Heart left ventricle (tissue), 16 donors: ENCODE results near the gene ZBTB46. TPM values are rescaled to one million over a fixed set of nuclear protein-coding genes. Genes with fewer than 3 reads are reported as not detected.

Experiments
- ATAC-seq, 4 donors: fragments of 200-7000 bp; cut with Tn5 transposase; one replicate each; pipeline ENCODE4 v1.9.1; 2020 to 2022; ENCODE audit warnings: moderate library complexity in 4 of 4, mild to moderate bottlenecking in 3 of 4, moderate number of reproducible peaks in 1 of 4
- DNase-seq, 5 donors: peaks; one replicate each; pipeline ENCODE4 v3.0.0-alpha.2; 2020
- H3K27ac ChIP-seq, 12 donors: fragments of 200-600 bp; sonication (generic) in 4 of 12; one replicate each; pipeline versions ENCODE4 v1.5.0 to v1.8.0; 2016 to 2022; ENCODE audit warnings: mild to moderate bottlenecking in 2 of 12
- H3K27me3 ChIP-seq, 9 donors: fragments of 200-600 bp; sonication (generic) in 2 of 9; one replicate each; pipeline versions ENCODE4 v1.5.1 to v1.8.0; 2016 to 2022; ENCODE audit warnings: mild to moderate bottlenecking in 3 of 9
- H3K36me3 ChIP-seq, 9 donors: fragments of 200-600 bp; sonication (generic) in 2 of 9; one replicate each; pipeline versions ENCODE4 v1.5.0 to v1.8.0; 2018 to 2022; ENCODE audit warnings: mild to moderate bottlenecking in 2 of 9
- H3K4me1 ChIP-seq, 12 donors: fragments of 200-600 bp; sonication (generic) in 4 of 12; one replicate each; pipeline versions ENCODE4 v1.5.0 to v1.8.0; 2016 to 2022; ENCODE audit warnings: mild to moderate bottlenecking in 3 of 12
- H3K4me3 ChIP-seq, 12 donors: fragments of 200-600 bp; sonication (generic) in 4 of 12; one replicate each; pipeline versions ENCODE4 v1.5.0 to v1.8.0; 2017 to 2022; ENCODE audit warnings: mild to moderate bottlenecking in 9 of 12, moderate library complexity in 4 of 12
- H3K9me3 ChIP-seq, 12 donors: fragments of 200-600 bp; sonication (generic) in 4 of 12; one replicate each; pipeline versions ENCODE4 v1.5.0 to v1.8.0; 2016 to 2022; ENCODE audit warnings: mild to moderate bottlenecking in 1 of 12
- CTCF ChIP-seq, 12 donors: fragments of 200-600 bp; sonication (generic) in 4 of 12; IDR thresholded peaks; one replicate each; pipeline versions ENCODE4 v1.5.0 to v1.8.0; 2018 to 2022; ENCODE audit warnings: antibody characterized with exemption in 12 of 12, mild to moderate bottlenecking in 5 of 12
- POLR2A ChIP-seq, 2 donors: fragments of 450-650 bp; IDR thresholded peaks; one replicate each; pipeline ENCODE4 v1.6.1; 2017; ENCODE audit warnings: antibody characterized with exemption in 2 of 2, mild to moderate bottlenecking in 2 of 2, moderate library complexity in 2 of 2
- WGBS, 4 donors: extraction: QIAGEN DNeasy Blood & Tissue Kit in 2 of 4; methylation state at CpG; one replicate each; pipeline versions ENCODE4 v1.1.5 to v1.1.7; 2013 to 2018; 5-methylcytosine and 5-hydroxymethylcytosine counted together
- intact Hi-C, 10 donors: fragments of 100-400 bp; cut with DNase I; formaldehyde crosslinking; loops; one replicate each; pipeline versions ENCODE4 v1.11.1 to v1.14.2; 2022
- polyA plus RNA-seq, 2 donors: library from polyadenylated mRNA; stranded (reverse); fragments of 200-250 nt; gene quantifications; one replicate each; pipeline ENCODE4 v1.2.3, GENCODE V29; 2013
- total RNA-seq, 9 donors: library from RNA; depleted of rRNA in 2 of 9; stranded (reverse); fragments of >200 nt in 2 of 9; fragmentation: NEBNext Ultra II Directional in 3 of 9; extraction: Animal tissue kit (Norgen Biotek cat#: 25700) in 3 of 9; gene quantifications; one replicate each; pipeline versions ENCODE4 v1.1.0 to v1.2.4, GENCODE V29; 2016 to 2023
- donor health status: ischemic (EF 13 %, LVEDD 7.1; RV severe dilation, severe dysfunction).
- donor health status: healthy with polysubstance abuse.
- donor health status: DM: no; HTN: yes; CAD: no.
- donor health status: DM: no; HTN: no; CAD: no.
- donor health status: ischemic (EF 25% LVEDD 6.9; RV normal size, moderate dysfunction).
- donor health status: ischemic (EF 25% LVEDD 5.7; RV mildly dilated, moderate dysfunction).
- donor health status: healthy.
- donor health status: DM: yes; HTN: yes; CAD: no.
- donor health status: ischemic (EF 35%, LVEDD 5.7; RV mildly dilated, moderate dysfunction).
- donor health status: nonischemic (EF 11% LVEDD 7.7; RV severe dilation, severe dysfunction).
- donor health status: DM: yes; HTN: yes; CAD: no.
- donor health status: PGD.
- donor health status: ischemic (EF 29% LVEDD 5.4; RV normal size, mild dysfunction).
- donor health status: nonischemic (EF 23%, LVEDD 6.1; RV moderate dilation, normal function).

Gene ZBTB46
- total and polyA plus RNA-seq, 11 donors, result 6.6 to 27.4 (median 14.3) TPM

- Histone ChIP-seq H3K27me3 (peaks cover 0 to 13% (median 0%) of the 10 kb centered on the region in 9 donors), H3K4me3 (no peak overlapping the region), H3K27ac (no peak overlapping the region), H3K9me3 (no peaks in the 10 kb centered on the region), H3K4me1 (peaks cover 13 to 39% (median 35%) of the 10 kb centered on the region in 12 donors), H3K36me3 (no peaks in the 10 kb centered on the region)
- no peak for TF ChIP-seq CTCF (IDR thresholded peaks at IDR 0.05)
- no peak for TF ChIP-seq POLR2A (IDR thresholded peaks at IDR 0.05)
- DNase-seq (no peak), ATAC-seq (no peak)
- intact Hi-C loops, result no loop called here
- WGBS, 4 donors, result 88 to 91% (median 90%) methylated on average over 24 to 27 of the region's 27 CpGs
These were observed 5.6 kb upstream of the ZBTB46 start for GRCh38 chr20:63836458-63837344.

- intact Hi-C loops, result no loop called here
- H3K27me3 ChIP-seq, result peaks cover 0 to 17% (median 0%) of the 10 kb centered on the region in 9 donors
- H3K4me1 ChIP-seq, result peaks cover 13 to 43% (median 35%) of the 10 kb centered on the region in 12 donors
- DNase-seq, result peak; percentile 88 to 96 (median 92)
- peak overlapping the region in 1 of 12 donors; percentile 13 for H3K4me3 ChIP-seq
- no peak for TF ChIP-seq CTCF (IDR thresholded peaks at IDR 0.05)
- peak in 1 of 2 donors; percentile 16 for TF ChIP-seq POLR2A (IDR thresholded peaks at IDR 0.05)
- H3K27ac ChIP-seq, result peak overlapping the region in 11 of 12 donors; percentile 32 to 86 (median 70)
- 27 to 44% (median 33%) methylated on average over 10 to 21 of the region's 21 CpGs for WGBS, 4 donors
- no peaks in the 10 kb centered on the region for H3K36me3 ChIP-seq
- ATAC-seq, result peak; percentile 85 to 94 (median 92)
- no peaks in the 10 kb centered on the region for H3K9me3 ChIP-seq
These were observed 4.2 kb upstream of the ZBTB46 start for GRCh38 chr20:63835021-63835858.

GRCh38 chr20:63834491-63834880 is 3.4 kb upstream of the ZBTB46 start:
- Histone ChIP-seq H3K36me3 (no peaks in the 10 kb centered on the region), H3K27ac (peak overlapping the region; percentile 32 to 86 (median 69)), H3K9me3 (no peaks in the 10 kb centered on the region), H3K27me3 (peaks cover 0 to 21% (median 0%) of the 10 kb centered on the region in 9 donors), H3K4me1 (peaks cover 13 to 48% (median 39%) of the 10 kb centered on the region in 12 donors), H3K4me3 (no peak overlapping the region)
- no peak for TF ChIP-seq POLR2A (IDR thresholded peaks at IDR 0.05)
- intact Hi-C loops, result loop anchor here in 2 of 10 donors (5.0 kb wide), 2 partner anchors 42 to 47 kb away; no protein-coding TSS in a partner anchor
- WGBS, 4 donors, result 81 to 87% (median 86%) methylated on average over 9 of the region's 9 CpGs
- ATAC-seq, result no peak
- peak in 1 of 5 donors; percentile 34 for DNase-seq

- TF ChIP-seq CTCF (IDR thresholded peaks at IDR 0.05) (no peak), POLR2A (IDR thresholded peaks at IDR 0.05) (no peak)
- Histone ChIP-seq H3K27me3 (peaks cover 0 to 23% (median 0%) of the 10 kb centered on the region in 9 donors), H3K4me3 (no peak overlapping the region), H3K9me3 (no peaks in the 10 kb centered on the region), H3K36me3 (no peaks in the 10 kb centered on the region), H3K4me1 (peaks cover 13 to 53% (median 44%) of the 10 kb centered on the region in 12 donors), H3K27ac (peak overlapping the region in 10 of 12 donors; percentile 52 to 86 (median 72))
- intact Hi-C loops, result loop anchor here in 3 of 10 donors (2.0 to 5.0 kb wide), 3 partner anchors 13 to 47 kb away; no protein-coding TSS in a partner anchor
- 76 to 82% (median 78%) methylated on average over 17 to 20 of the region's 20 CpGs for WGBS, 4 donors
- ATAC-seq (no peak), DNase-seq (no peak)
These were observed 2.9 kb upstream of the ZBTB46 start for GRCh38 chr20:63833776-63834490.
